Osteocyte (in vitro differentiated cells): ENCODE measurements around the gene RNF181. TPM values are rescaled to one million over a fixed set of nuclear protein-coding genes. Genes with fewer than 3 reads are reported as not detected.

Experiments used
- DNase-seq: peaks from one replicate; pipeline ENCODE4 v3.0.0; 2021; ENCODE audit warnings: mixed read lengths; ENCODE audit not compliant: unreplicated experiment; ENCODE audit errors: extremely low spot score
- H3K27ac Mint-ChIP-seq: one replicate; pipeline ENCODE4 v1.8.0; 2021; ENCODE audit warnings: mild to moderate bottlenecking, mixed read lengths; ENCODE audit not compliant: unreplicated experiment
- H3K27me3 Mint-ChIP-seq: one replicate; pipeline ENCODE4 v1.8.0; 2021; ENCODE audit warnings: mixed read lengths; ENCODE audit not compliant: unreplicated experiment
- H3K36me3 Mint-ChIP-seq: one replicate; pipeline ENCODE4 v1.8.0; 2021; ENCODE audit warnings: mixed read lengths; ENCODE audit not compliant: unreplicated experiment
- H3K4me1 Mint-ChIP-seq: one replicate; pipeline ENCODE4 v1.8.0; 2021; ENCODE audit warnings: mixed read lengths; ENCODE audit not compliant: unreplicated experiment
- H3K4me3 Mint-ChIP-seq: one replicate; pipeline ENCODE4 v1.8.0; 2021; ENCODE audit warnings: mild to moderate bottlenecking, moderate library complexity, mixed read lengths; ENCODE audit not compliant: unreplicated experiment
- H3K9me3 Mint-ChIP-seq: one replicate; pipeline ENCODE4 v1.8.0; 2021; ENCODE audit warnings: mixed read lengths; ENCODE audit not compliant: unreplicated experiment
- CTCF ChIP-seq: fragments of 200-600 bp; sonication (generic); IDR thresholded peaks from 2 replicates; pipeline ENCODE4 v1.5.0; 2021; ENCODE audit warnings: antibody characterized with exemption, mild to moderate bottlenecking, moderate library complexity
- total RNA-seq: library from RNA; stranded (reverse); gene quantifications from 2 replicates; pipeline ENCODE4 v1.2.1, GENCODE V29; 2021

The RNF181 gene
- total RNA-seq, 1 donor from 2014 or later: 77.2 TPM

GRCh38 chr2:85621338-85621737, 25.8 kb downstream of the RNF181 start:
- Mint-ChIP-seq H3K27ac (no peak overlapping the region), H3K4me3 (no peak overlapping the region), H3K36me3 (peaks cover 39% of the 10 kb centered on the region), H3K27me3 (no peaks in the 10 kb centered on the region), H3K4me1 (peaks cover 20% of the 10 kb centered on the region), H3K9me3 (no peaks in the 10 kb centered on the region)
- no peak for TF ChIP-seq CTCF
- no peak for DNase-seq

GRCh38 chr2:85623991-85624390, 28.4 kb downstream of the RNF181 start:
- peaks cover 6% of the 10 kb centered on the region for H3K4me1 Mint-ChIP-seq
- peaks cover 47% of the 10 kb centered on the region for H3K36me3 Mint-ChIP-seq
- no peak overlapping the region for H3K27ac Mint-ChIP-seq

GRCh38 chr2:85628658-85629057, 33.1 kb downstream of the RNF181 start:
- Mint-ChIP-seq H3K36me3 (peaks cover 54% of the 10 kb centered on the region), H3K9me3 (no peaks in the 10 kb centered on the region), H3K27ac (no peak overlapping the region), H3K27me3 (no peaks in the 10 kb centered on the region), H3K4me1 (no peaks in the 10 kb centered on the region), H3K4me3 (no peak overlapping the region)
- TF ChIP-seq CTCF: no peak
- no peak for DNase-seq

More at GRCh38 chr2:85623991-85624390, 28.4 kb downstream of the RNF181 start:
- Mint-ChIP-seq H3K9me3 (no peaks in the 10 kb centered on the region), H3K4me3 (no peak overlapping the region), H3K27me3 (no peaks in the 10 kb centered on the region)
- no peak for TF ChIP-seq CTCF
- DNase-seq: no peak

GRCh38 chr2:85631316-85631715, 35.8 kb downstream of the RNF181 start:
- no peak for DNase-seq
- Mint-ChIP-seq H3K9me3 (no peaks in the 10 kb centered on the region), H3K36me3 (peaks cover 44% of the 10 kb centered on the region), H3K27me3 (no peaks in the 10 kb centered on the region), H3K4me1 (no peaks in the 10 kb centered on the region), H3K4me3 (no peak overlapping the region), H3K27ac (no peak overlapping the region)
- TF ChIP-seq CTCF: no peak

- no peaks in the 10 kb centered on the region for H3K27me3 Mint-ChIP-seq
- no peaks in the 10 kb centered on the region for H3K4me1 Mint-ChIP-seq
- H3K36me3 Mint-ChIP-seq: peaks cover 48% of the 10 kb centered on the region
- no peak overlapping the region for H3K27ac Mint-ChIP-seq
- no peak for TF ChIP-seq CTCF
- H3K9me3 Mint-ChIP-seq: no peaks in the 10 kb centered on the region
- DNase-seq: no peak
- no peak overlapping the region for H3K4me3 Mint-ChIP-seq
These were observed 39.5 kb downstream of the RNF181 start for GRCh38 chr2:85635011-85635410.
